ENCODE results near the gene FNIP2. TPM values are rescaled to one million over a fixed set of nuclear protein-coding genes. Genes with fewer than 3 reads are reported as not detected.

FNIP2 gene
- total and polyA plus RNA-seq, 7 donors: 15.6 to 92.1 (median 33.3) TPM

Other genes starting within 250 kb of the FNIP2 start
- gene RXFP1, start 247.1 kb upstream of the FNIP2 start, total RNA-seq: not detected
- under 1 TPM in 1 of 3 donors, not detected in 2; 0.01 TPM for gene RXFP1, start 247.1 kb upstream of the FNIP2 start, polyA plus RNA-seq
- 1 to 10 TPM in 3 of 4 donors, under 1 TPM in 1; 0.57 to 4.5 (median 2.5) TPM for gene C4orf46, start 97.1 kb upstream of the FNIP2 start, total RNA-seq
- 1 to 10 TPM in 2 of 3 donors, under 1 TPM in 1; 0.59 to 2.1 (median 1.4) TPM for gene C4orf46, start 97.1 kb upstream of the FNIP2 start, polyA plus RNA-seq
- 100 to 1,000 TPM in 3 of 4 donors, 10 to 100 TPM in 1; 80.0 to 154 (median 132) TPM for gene ETFDH, start 96.7 kb upstream of the FNIP2 start, total RNA-seq
- gene ETFDH, start 96.7 kb upstream of the FNIP2 start, polyA plus RNA-seq: 10 to 100 TPM; 60.4 to 91.0 (median 78.6) TPM
- 10 to 100 TPM; 35.1 to 68.1 (median 51.0) TPM for gene PPID, start 45.6 kb upstream of the FNIP2 start, total RNA-seq
- 100 to 1,000 TPM in 1 of 3 donors, 10 to 100 TPM in 2; 49.8 to 162 (median 72.5) TPM for gene PPID, start 45.6 kb upstream of the FNIP2 start, polyA plus RNA-seq